CD4-positive, alpha-beta T cell (primary cell): Measurements from ENCODE around the gene PRR15L. TPM values are rescaled to one million over a fixed set of nuclear protein-coding genes. Genes with fewer than 3 reads are reported as not detected.
A peak's percentile ranks its signal among the peaks of the same experiment; 100 is the strongest.

ENCODE experiments used
- ATAC-seq: fragments of 200-7000 bp; cut with Tn5 transposase; one replicate; pipeline ENCODE4 v1.10.0; 2022; ENCODE audit warnings: mild to moderate bottlenecking; ENCODE audit not compliant: poor library complexity
- CTCF ChIA-PET: fragments of 350-600 bp; sonication (Branson Sonifier 250); formaldehyde crosslinking; loops from one replicate; lab custom pipeline; 2021; ENCODE audit warnings: antibody characterized with exemption, inconsistent platforms; lab: Charles Lee
- POLR2A ChIA-PET: fragments of 350-600 bp; sonication (Branson Sonifier 250); formaldehyde crosslinking; loops from one replicate; lab custom pipeline; 2021; ENCODE audit warnings: antibody characterized with exemption, inconsistent platforms; lab: Charles Lee
- DNase-seq, 14 experiments: peaks; one replicate each; pipeline ENCODE4 v3.0.0-alpha.2; 2013 to 2020; ENCODE audit warnings: mixed read lengths in 2 of 14
- H3K27ac ChIP-seq, 2 donors: one replicate each; pipeline versions ENCODE4 v1.5.1 to v1.7.0; 2013; ENCODE audit warnings: low read length in 2 of 2, low read depth in 1 of 2, mild to moderate bottlenecking in 1 of 2
- H3K27me3 ChIP-seq, 2 experiments: 1 replicate in 1 of 2; 2 replicates in 1 of 2; pipeline versions ENCODE4 v1.6.1 to v1.7.0; 2013; ENCODE audit warnings: low read length in 2 of 2, control low read depth in 1 of 2, mild to moderate bottlenecking in 1 of 2, moderate library complexity in 1 of 2; ENCODE audit not compliant: insufficient read depth in 2 of 2, control insufficient read depth in 1 of 2
- H3K36me3 ChIP-seq: one replicate; pipeline ENCODE4 v1.6.1; 2013; ENCODE audit warnings: low read length, control low read depth; ENCODE audit not compliant: insufficient read depth
- H3K4me1 ChIP-seq: one replicate; pipeline ENCODE4 v1.6.1; 2013; ENCODE audit warnings: low read length, control low read depth; ENCODE audit not compliant: insufficient read depth
- H3K4me3 ChIP-seq: one replicate; pipeline ENCODE4 v1.5.1; 2013; ENCODE audit warnings: mild to moderate bottlenecking, low read length, moderate library complexity
- H3K9me3 ChIP-seq, 2 experiments: 1 replicate in 1 of 2; 2 replicates in 1 of 2; pipeline versions ENCODE4 v1.6.1 to v1.7.0; 2013; ENCODE audit warnings: low read length in 2 of 2, mild to moderate bottlenecking in 2 of 2, control low read depth in 1 of 2, moderate library complexity in 1 of 2; ENCODE audit not compliant: control insufficient read depth in 1 of 2, insufficient read depth in 1 of 2
- H3K27ac Mint-ChIP-seq: one replicate; pipeline ENCODE4 v1.8.0; 2020; ENCODE audit warnings: mixed read lengths
- H3K27me3 Mint-ChIP-seq: one replicate; pipeline ENCODE4 v1.8.0; 2021; ENCODE audit warnings: mixed read lengths
- H3K36me3 Mint-ChIP-seq: one replicate; pipeline ENCODE4 v1.8.0; 2021; ENCODE audit warnings: low read depth, mixed read lengths
- H3K4me1 Mint-ChIP-seq: one replicate; pipeline ENCODE4 v1.8.0; 2021; ENCODE audit warnings: low read depth, mixed read lengths
- H3K4me3 Mint-ChIP-seq: one replicate; pipeline ENCODE4 v1.8.0; 2020; ENCODE audit warnings: mild to moderate bottlenecking, mixed read lengths
- H3K9me3 Mint-ChIP-seq: one replicate; pipeline ENCODE4 v1.8.0; 2020; ENCODE audit warnings: mixed read lengths
- intact Hi-C, 2 experiments: fragments of 100-400 bp; cut with DNase I in 1 of 2; cut with micrococcal nuclease in 1 of 2; formaldehyde crosslinking; loops; one replicate each; pipeline versions ENCODE4 v1.15.1 to v1.9.0; 2023 to 2025; cut with DNase I, micrococcal nuclease
- total RNA-seq, 174 experiments: library from RNA in 2 of 174; stranded (reverse) in 2 of 174; gene quantifications; one replicate each; pipeline ENCODE4 v1.2.3 and lab custom pipeline; 2021 to 2026
- TF ChIP-seq, protein P1 (sequence below): fragments of 200-600 bp; IDR thresholded peaks from one replicate; pipeline ENCODE4 v1.8.0; 2022; ENCODE audit warnings: antibody characterized with exemption, mild to moderate bottlenecking

Gene PRR15L
- total RNA-seq, 2 experiments from 2014 or later, result not detected

DNA sequence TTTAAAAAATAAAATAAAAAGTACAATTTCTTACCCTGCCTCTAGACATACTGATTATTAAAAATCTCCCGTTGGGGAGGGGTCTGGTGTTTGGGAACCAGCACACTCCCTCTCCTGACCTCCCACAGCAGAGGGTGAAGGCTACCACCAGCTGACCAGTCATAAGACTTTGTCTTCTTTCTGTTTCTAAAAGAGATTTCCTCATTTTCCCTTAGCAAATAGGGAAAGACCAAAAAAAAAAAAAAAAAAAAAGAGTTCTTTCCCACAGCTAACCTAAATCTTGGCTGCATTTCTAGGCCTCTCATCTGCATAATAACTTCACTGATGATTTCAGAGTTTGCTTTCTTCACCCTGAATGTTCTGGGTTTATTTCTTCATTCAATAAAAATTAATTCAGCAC lies 43.5 kb upstream of the PRR15L start:
- POLR2A ChIA-PET, result no interaction called here
- CTCF ChIA-PET, result no interaction called here
- no peaks in the 10 kb centered on the region for H3K9me3 Mint-ChIP-seq
- H3K27me3 Mint-ChIP-seq, result peaks cover 30% of the 10 kb centered on the region
- no peaks in the 10 kb centered on the region for H3K36me3 Mint-ChIP-seq
- H3K4me1 Mint-ChIP-seq, result no peaks in the 10 kb centered on the region
- H3K4me3 Mint-ChIP-seq, result no peak overlapping the region
- peaks cover 0 to 4% of the 10 kb centered on the region in 2 experiments for H3K27me3 ChIP-seq
- ATAC-seq (no peak), DNase-seq (no peak)
- no peaks in the 10 kb centered on the region for H3K9me3 ChIP-seq
- no peak overlapping the region for H3K27ac Mint-ChIP-seq
- TF ChIP-seq, protein P1, sequence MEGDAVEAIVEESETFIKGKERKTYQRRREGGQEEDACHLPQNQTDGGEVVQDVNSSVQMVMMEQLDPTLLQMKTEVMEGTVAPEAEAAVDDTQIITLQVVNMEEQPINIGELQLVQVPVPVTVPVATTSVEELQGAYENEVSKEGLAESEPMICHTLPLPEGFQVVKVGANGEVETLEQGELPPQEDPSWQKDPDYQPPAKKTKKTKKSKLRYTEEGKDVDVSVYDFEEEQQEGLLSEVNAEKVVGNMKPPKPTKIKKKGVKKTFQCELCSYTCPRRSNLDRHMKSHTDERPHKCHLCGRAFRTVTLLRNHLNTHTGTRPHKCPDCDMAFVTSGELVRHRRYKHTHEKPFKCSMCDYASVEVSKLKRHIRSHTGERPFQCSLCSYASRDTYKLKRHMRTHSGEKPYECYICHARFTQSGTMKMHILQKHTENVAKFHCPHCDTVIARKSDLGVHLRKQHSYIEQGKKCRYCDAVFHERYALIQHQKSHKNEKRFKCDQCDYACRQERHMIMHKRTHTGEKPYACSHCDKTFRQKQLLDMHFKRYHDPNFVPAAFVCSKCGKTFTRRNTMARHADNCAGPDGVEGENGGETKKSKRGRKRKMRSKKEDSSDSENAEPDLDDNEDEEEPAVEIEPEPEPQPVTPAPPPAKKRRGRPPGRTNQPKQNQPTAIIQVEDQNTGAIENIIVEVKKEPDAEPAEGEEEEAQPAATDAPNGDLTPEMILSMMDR, result no peak
- intact Hi-C loops, result no loop called here
- no peaks in the 10 kb centered on the region for H3K4me1 ChIP-seq
- no peak overlapping the region for H3K4me3 ChIP-seq
- H3K36me3 ChIP-seq, result no peaks in the 10 kb centered on the region
- H3K27ac ChIP-seq, result no peak overlapping the region

DNA sequence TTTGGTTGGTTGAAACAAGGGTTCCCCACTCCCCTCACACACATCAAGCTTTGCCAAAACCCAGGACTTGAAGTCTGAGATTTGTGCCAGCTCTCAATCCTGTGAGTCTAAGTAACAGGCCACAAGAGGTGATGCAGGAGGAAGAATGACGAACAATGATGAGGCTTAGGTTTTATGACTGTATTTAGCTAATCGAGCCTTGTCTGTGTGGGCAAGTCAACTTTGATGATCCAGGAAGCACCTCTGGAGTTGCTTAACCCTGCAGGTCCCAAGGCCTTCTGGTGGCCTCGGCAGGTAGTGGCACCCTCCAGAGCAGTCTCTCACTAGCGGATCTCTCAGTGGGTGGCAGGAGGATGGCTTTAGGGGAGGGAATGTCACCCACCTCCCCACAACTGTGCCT lies 41.9 kb upstream of the PRR15L start:
- POLR2A ChIA-PET, result interaction anchor here (1.2 kb wide), 1 partner anchor 49 kb away, joined by 3 read pairs; the partner anchor contains the start of gene NFE2L1
- H3K4me1 Mint-ChIP-seq, result no peaks in the 10 kb centered on the region
- no peaks in the 10 kb centered on the region for H3K9me3 ChIP-seq
- H3K4me1 ChIP-seq, result no peaks in the 10 kb centered on the region
- H3K27me3 ChIP-seq, result no peaks in the 10 kb centered on the region
- H3K27ac ChIP-seq, result no peak overlapping the region
- no peak overlapping the region for H3K27ac Mint-ChIP-seq
- H3K27me3 Mint-ChIP-seq, result peaks cover 26% of the 10 kb centered on the region
- no peaks in the 10 kb centered on the region for H3K36me3 Mint-ChIP-seq
- H3K4me3 Mint-ChIP-seq, result no peak overlapping the region
- ATAC-seq (peak; percentile 66), DNase-seq (no peak)
- TF ChIP-seq, protein P1, result no peak
- intact Hi-C loops, result no loop called here
- CTCF ChIA-PET, result no interaction called here
- no peaks in the 10 kb centered on the region for H3K9me3 Mint-ChIP-seq
- no peaks in the 10 kb centered on the region for H3K36me3 ChIP-seq
- no peak overlapping the region for H3K4me3 ChIP-seq

DNA sequence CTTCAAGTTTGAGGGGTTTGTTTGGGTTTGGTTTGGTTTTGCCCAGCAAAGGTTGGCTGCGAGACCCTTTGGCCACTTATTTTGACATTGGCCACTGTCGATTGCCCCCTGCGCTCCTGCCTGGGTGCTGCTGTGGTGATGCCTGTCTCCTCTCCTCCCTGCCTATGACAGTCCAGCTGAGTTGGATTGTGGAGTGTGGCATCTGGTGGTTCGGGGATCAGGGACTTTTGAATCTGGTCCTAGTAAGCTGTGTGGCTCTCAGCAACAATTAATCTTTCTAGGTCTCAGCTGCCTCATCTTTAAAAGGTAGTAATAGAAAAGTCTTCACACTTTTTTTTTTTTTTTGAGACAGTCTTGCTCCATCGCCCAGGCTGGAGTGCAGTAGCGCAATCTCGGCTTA lies 40.4 kb upstream of the PRR15L start:
- no peaks in the 10 kb centered on the region for H3K4me1 Mint-ChIP-seq
- peaks cover 16% of the 10 kb centered on the region for H3K27me3 Mint-ChIP-seq
- DNase-seq (no peak), ATAC-seq (no peak)
- Histone ChIP-seq H3K27me3 (no peaks in the 10 kb centered on the region), H3K4me3 (no peak overlapping the region), H3K9me3 (no peaks in the 10 kb centered on the region), H3K27ac (no peak overlapping the region), H3K4me1 (no peaks in the 10 kb centered on the region), H3K36me3 (no peaks in the 10 kb centered on the region)
- no peak overlapping the region for H3K27ac Mint-ChIP-seq
- ChIA-PET POLR2A (no interaction called here), CTCF (interaction anchor here (0.8 kb wide), 1 partner anchor 10 kb away, joined by 3 read pairs; no protein-coding TSS in a partner anchor)
- H3K4me3 Mint-ChIP-seq, result no peak overlapping the region
- intact Hi-C loops, result no loop called here
- no peaks in the 10 kb centered on the region for H3K9me3 Mint-ChIP-seq
- TF ChIP-seq, protein P1, result no peak
- H3K36me3 Mint-ChIP-seq, result no peaks in the 10 kb centered on the region
